Gastroesophageal sphincter (tissue), 4 donors: Measurements from ENCODE around the gene HDAC4. TPM values are rescaled to one million over a fixed set of nuclear protein-coding genes. Genes with fewer than 3 reads are reported as not detected.
A peak's percentile ranks its signal among the peaks of the same experiment; 100 is the strongest.

Experiments
- ATAC-seq: fragments of 150-250 bp; one replicate; pipeline ENCODE4 v1.9.1; 2016; ENCODE audit warnings: mild to moderate bottlenecking, moderate library complexity
- H3K27ac ChIP-seq, 4 donors: fragments of 200-600 bp; sonication (generic) in 3 of 4; 1 replicate in 3 of 4; 2 replicates in 1 of 4; pipeline ENCODE4 v1.5.1; 2016 to 2019
- H3K27me3 ChIP-seq: fragments of 200-600 bp; sonication (generic); one replicate; pipeline ENCODE4 v1.5.1; 2019
- H3K36me3 ChIP-seq, 2 donors: fragments of 200-600 bp; sonication (generic); one replicate each; pipeline ENCODE4 v1.5.1; 2019; ENCODE audit warnings: control low read depth in 1 of 2
- H3K4me1 ChIP-seq, 3 donors: fragments of 200-600 bp; sonication (generic); 1 replicate in 2 of 3; 2 replicates in 1 of 3; pipeline ENCODE4 v1.5.1; 2016 to 2019; ENCODE audit warnings: control low read depth in 2 of 3
- H3K4me3 ChIP-seq, 2 donors: fragments of 200-600 bp; sonication (generic); one replicate each; pipeline ENCODE4 v1.5.1; 2019; ENCODE audit warnings: mild to moderate bottlenecking in 1 of 2, moderate library complexity in 1 of 2
- H3K9me3 ChIP-seq, 3 donors: fragments of 200-600 bp; sonication (generic); one replicate each; pipeline ENCODE4 v1.5.1; 2017 to 2019; ENCODE audit warnings: control low read depth in 2 of 3
- CTCF ChIP-seq, 4 experiments: fragments of 200-600 bp in 2 of 4; fragments of 450-650 bp in 2 of 4; sonication (generic) in 1 of 4; IDR thresholded peaks; one replicate each; pipeline ENCODE4 v1.5.1; 2017 to 2019; ENCODE audit warnings: antibody characterized with exemption in 4 of 4, mild to moderate bottlenecking in 2 of 4, moderate library complexity in 2 of 4
- EP300 ChIP-seq: sonication (generic); formaldehyde crosslinking; IDR thresholded peaks from one replicate; pipeline ENCODE4 v1.6.1; 2017; ENCODE audit warnings: antibody characterized with exemption, mild to moderate bottlenecking
- POLR2A ChIP-seq, 2 donors: fragments of 450-650 bp; IDR thresholded peaks; one replicate each; pipeline ENCODE4 v1.6.1; 2017; ENCODE audit warnings: antibody characterized with exemption in 2 of 2, mild to moderate bottlenecking in 2 of 2, moderate library complexity in 1 of 2
- POLR2AphosphoS5 ChIP-seq: sonication (generic); formaldehyde crosslinking; IDR thresholded peaks from one replicate; pipeline ENCODE4 v1.6.1; 2017; ENCODE audit warnings: antibody characterized with exemption
- WGBS, 2 donors: methylation state at CpG; one replicate each; pipeline ENCODE4 v1.1.5; 2018; ENCODE audit warnings: low coverage in 1 of 2; 5-methylcytosine and 5-hydroxymethylcytosine counted together
- total RNA-seq, 4 donors: library from RNA; depleted of rRNA; stranded (reverse); fragments of >200 nt; gene quantifications; one replicate each; pipeline ENCODE4 v1.1.0, GENCODE V29; 2016

The HDAC4 gene
- total RNA-seq, 4 donors from 2014 or later, result 41.3 to 104 (median 85.8) TPM

- no peaks in the 10 kb centered on the region for H3K27me3 ChIP-seq
- H3K4me1 ChIP-seq, result peaks cover 0 to 13% (median 0%) of the 10 kb centered on the region in 3 donors
- 83 to 89% methylated on average over 1 to 3 of the region's 9 CpGs for WGBS, 2 donors
- peaks cover 0 to 98% of the 10 kb centered on the region in 2 donors for H3K36me3 ChIP-seq
- no peaks in the 10 kb centered on the region for H3K9me3 ChIP-seq
- H3K27ac ChIP-seq, result no peak overlapping the region
- no peak for TF ChIP-seq POLR2AphosphoS5
- TF ChIP-seq POLR2A (IDR thresholded peaks at IDR 0.05), result no peak
- ATAC-seq, result no peak
- H3K4me3 ChIP-seq, result no peak overlapping the region
Measured at GRCh38 chr2:239127513-239127912, 273.3 kb downstream of the HDAC4 start.

GRCh38 chr2:239125726-239126675 is 274.8 kb downstream of the HDAC4 start:
- Histone ChIP-seq H3K27me3 (no peaks in the 10 kb centered on the region), H3K4me3 (no peak overlapping the region), H3K27ac (no peak overlapping the region), H3K4me1 (peaks cover 0 to 28% (median 0%) of the 10 kb centered on the region in 3 donors), H3K36me3 (peaks cover 0 to 83% of the 10 kb centered on the region in 2 donors), H3K9me3 (no peaks in the 10 kb centered on the region)
- no peak for ATAC-seq
- 70 to 94% methylated on average over 2 to 4 of the region's 27 CpGs for WGBS, 2 donors
- no peak for TF ChIP-seq POLR2AphosphoS5
- no peak for TF ChIP-seq POLR2A (IDR thresholded peaks at IDR 0.05)
- TF ChIP-seq EP300, result no peak
- TF ChIP-seq CTCF (IDR thresholded peaks at IDR 0.05), result no peak

GRCh38 chr2:239124152-239124899 is 276.5 kb downstream of the HDAC4 start:
- no peak for ATAC-seq
- no peak overlapping the region for H3K27ac ChIP-seq
- TF ChIP-seq POLR2AphosphoS5, result no peak
- TF ChIP-seq CTCF (IDR thresholded peaks at IDR 0.05), result no peak
- TF ChIP-seq POLR2A (IDR thresholded peaks at IDR 0.05), result no peak
- no peak for TF ChIP-seq EP300
- peaks cover 0 to 26% (median 0%) of the 10 kb centered on the region in 3 donors for H3K4me1 ChIP-seq
- no peak overlapping the region for H3K4me3 ChIP-seq
- H3K27me3 ChIP-seq, result no peaks in the 10 kb centered on the region
- peaks cover 0 to 66% of the 10 kb centered on the region in 2 donors for H3K36me3 ChIP-seq
- H3K9me3 ChIP-seq, result no peaks in the 10 kb centered on the region
- WGBS, 2 donors, result 81 to 91% methylated on average over 20 to 38 of the region's 48 CpGs

- H3K9me3 ChIP-seq, result no peaks in the 10 kb centered on the region
- H3K4me1 ChIP-seq, result peaks cover 0 to 40% (median 0%) of the 10 kb centered on the region in 3 donors
- TF ChIP-seq EP300 (no peak), POLR2A (IDR thresholded peaks at IDR 0.05) (no peak), POLR2AphosphoS5 (no peak), CTCF (IDR thresholded peaks at IDR 0.05) (no peak)
- H3K4me3 ChIP-seq, result no peak overlapping the region
- WGBS, 2 donors, result 78 to 83% methylated on average over 5 to 7 of the region's 20 CpGs
- peaks cover 0 to 57% of the 10 kb centered on the region in 2 donors for H3K36me3 ChIP-seq
- ATAC-seq, result no peak
- no peaks in the 10 kb centered on the region for H3K27me3 ChIP-seq
- peak overlapping the region in 3 of 4 donors; percentile 48 to 73 (median 63) for H3K27ac ChIP-seq
Measured at GRCh38 chr2:239122421-239123110, 278.3 kb downstream of the HDAC4 start.

- WGBS, 2 donors, result no CpG with 5 or more reads among the region's 16 CpGs
- Histone ChIP-seq H3K4me3 (no peak overlapping the region), H3K36me3 (peaks cover 0 to 50% of the 10 kb centered on the region in 2 donors), H3K27ac (peak overlapping the region in 3 of 4 donors; percentile 28 to 73 (median 63)), H3K9me3 (no peaks in the 10 kb centered on the region), H3K4me1 (peaks cover 0 to 40% (median 0%) of the 10 kb centered on the region in 3 donors), H3K27me3 (no peaks in the 10 kb centered on the region)
- TF ChIP-seq EP300 (no peak), POLR2A (IDR thresholded peaks at IDR 0.05) (no peak), POLR2AphosphoS5 (peak; percentile 25), CTCF (IDR thresholded peaks at IDR 0.05) (no peak)
- ATAC-seq, result peak; percentile 65
Measured at GRCh38 chr2:239121600-239122012, 279.2 kb downstream of the HDAC4 start.
